GM10847 (cell line): Measurements from ENCODE around the gene FAM170B.

ENCODE experiments used
- POLR2A ChIP-seq: IDR thresholded peaks from 2 replicates; pipeline ENCODE4 v1.6.1; 2011; ENCODE audit not compliant: insufficient read length; ENCODE audit errors: extremely low read depth

Gene FAM170B

GRCh38 chr10:49162761-49163310 is 29.0 kb upstream of the FAM170B start:
- no peak for TF ChIP-seq POLR2A

GRCh38 chr10:49162063-49162462 is 28.2 kb upstream of the FAM170B start:
- TF ChIP-seq POLR2A = no peak

- TF ChIP-seq POLR2A = no peak
These were observed 27.7 kb upstream of the FAM170B start for GRCh38 chr10:49161411-49161997.

GRCh38 chr10:49160814-49161213 is 27.0 kb upstream of the FAM170B start:
- TF ChIP-seq POLR2A = no peak

GRCh38 chr10:49160110-49160509 is 26.3 kb upstream of the FAM170B start:
- TF ChIP-seq POLR2A = no peak

- no peak for TF ChIP-seq POLR2A
These were observed 25.1 kb upstream of the FAM170B start for GRCh38 chr10:49158915-49159314.

- TF ChIP-seq POLR2A = no peak
These were observed 24.6 kb upstream of the FAM170B start for GRCh38 chr10:49158404-49158803.

GRCh38 chr10:49157229-49157628 is 23.4 kb upstream of the FAM170B start:
- no peak for TF ChIP-seq POLR2A

GRCh38 chr10:49154641-49155040 is 20.8 kb upstream of the FAM170B start:
- no peak for TF ChIP-seq POLR2A

- no peak for TF ChIP-seq POLR2A
These were observed 20.1 kb upstream of the FAM170B start for GRCh38 chr10:49153971-49154370.

- no peak for TF ChIP-seq POLR2A
These were observed 19.3 kb upstream of the FAM170B start for GRCh38 chr10:49153115-49153514.

- TF ChIP-seq POLR2A = no peak
These were observed 18.8 kb upstream of the FAM170B start for GRCh38 chr10:49152663-49153062.

- TF ChIP-seq POLR2A = no peak
These were observed 18.2 kb upstream of the FAM170B start for GRCh38 chr10:49152037-49152436.

GRCh38 chr10:49151481-49151880 is 17.7 kb upstream of the FAM170B start:
- TF ChIP-seq POLR2A = no peak

- TF ChIP-seq POLR2A = no peak
These were observed 17.2 kb upstream of the FAM170B start for GRCh38 chr10:49151025-49151445.

- no peak for TF ChIP-seq POLR2A
These were observed 16.6 kb upstream of the FAM170B start for GRCh38 chr10:49150426-49150825.

- TF ChIP-seq POLR2A = no peak
These were observed 16.1 kb upstream of the FAM170B start for GRCh38 chr10:49149881-49150280.
